Vagina (tissue), 2 donors: ENCODE results near the gene ZNF844.

Experiments used
- CTCF ChIP-seq, 3 experiments: fragments of 450-650 bp in 2 of 3; fragments of 200-600 bp in 1 of 3; sonication (generic) in 1 of 3; IDR thresholded peaks; one replicate each; pipeline ENCODE4 v1.5.1; 2017 to 2019; ENCODE audit warnings: antibody characterized with exemption in 3 of 3, mild to moderate bottlenecking in 2 of 3, moderate library complexity in 2 of 3
- POLR2A ChIP-seq, 2 donors: fragments of 450-650 bp; IDR thresholded peaks; one replicate each; pipeline ENCODE4 v1.6.1; 2017; ENCODE audit warnings: antibody characterized with exemption in 2 of 2, mild to moderate bottlenecking in 2 of 2, moderate library complexity in 2 of 2
- POLR2AphosphoS5 ChIP-seq, 2 donors: sonication (generic); formaldehyde crosslinking; IDR thresholded peaks; one replicate each; pipeline ENCODE4 v1.9.0; 2017; ENCODE audit warnings: antibody characterized with exemption in 2 of 2, mild to moderate bottlenecking in 2 of 2, low read depth in 1 of 2; ENCODE audit not compliant: insufficient read depth in 1 of 2

DNA sequence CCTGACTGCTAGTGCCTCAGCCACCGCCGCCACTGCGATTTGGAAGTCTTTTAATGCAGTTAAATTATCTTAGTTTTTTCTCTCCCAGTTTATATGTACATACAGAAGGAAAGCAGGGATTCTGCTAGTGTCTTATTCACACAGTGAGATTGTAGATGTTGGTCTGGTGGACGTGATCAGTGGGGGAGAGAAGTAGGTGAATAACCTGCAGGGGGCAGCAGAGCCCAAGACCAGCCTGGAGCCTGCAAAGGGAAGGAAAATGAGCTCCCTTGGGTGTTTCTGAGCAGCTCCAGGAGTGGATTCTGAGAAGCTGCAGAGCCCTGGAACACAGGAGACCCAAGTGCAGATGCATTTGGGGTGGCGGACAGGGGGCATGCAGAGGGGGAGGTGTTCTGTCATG, 26.3 kb downstream of the ZNF844 start:
- TF ChIP-seq CTCF (IDR thresholded peaks at IDR 0.05) (peak in 1 of 3 experiments; percentile 23), POLR2A (IDR thresholded peaks at IDR 0.05) (no peak), POLR2AphosphoS5 (IDR thresholded peaks at IDR 0.05; ENCODE audit: insufficient read depth in 1 of 2, low read depth in 1 of 2) (peak in 1 of 2 donors; percentile 31)
